Breast epithelium (tissue), 3 donors: ENCODE data around the gene CBLB.

Source experiments
- CTCF ChIP-seq, 3 donors: fragments of 450-650 bp; IDR thresholded peaks; one replicate each; pipeline ENCODE4 v1.5.1; 2016 to 2017; ENCODE audit warnings: antibody characterized with exemption in 3 of 3, mild to moderate bottlenecking in 3 of 3, moderate library complexity in 3 of 3
- POLR2A ChIP-seq: fragments of 450-650 bp; IDR thresholded peaks from one replicate; pipeline ENCODE4 v1.6.1; 2016; ENCODE audit warnings: antibody characterized with exemption, mild to moderate bottlenecking, moderate library complexity
- POLR2AphosphoS5 ChIP-seq, 3 donors: sonication (generic); formaldehyde crosslinking; IDR thresholded peaks; one replicate each; pipeline ENCODE4 v1.6.1; 2017; ENCODE audit warnings: antibody characterized with exemption in 3 of 3

- no peak for TF ChIP-seq CTCF (IDR thresholded peaks at IDR 0.05)
- no peak for TF ChIP-seq POLR2AphosphoS5 (IDR thresholded peaks at IDR 0.05)
- TF ChIP-seq POLR2A = no peak
These were observed 31.6 kb downstream of the CBLB start for GRCh38 chr3:105837143-105837740.
